Lower leg skin (tissue), 3 donors: Measurements from ENCODE around the gene ITPKC.

ENCODE experiments used
- POLR2A ChIP-seq, 2 donors: fragments of 450-650 bp; IDR thresholded peaks; one replicate each; pipeline ENCODE4 v1.6.1; 2016 to 2017; ENCODE audit warnings: antibody characterized with exemption in 2 of 2, mild to moderate bottlenecking in 1 of 2, moderate library complexity in 1 of 2
- TF ChIP-seq, protein P1 (sequence below), 3 donors: fragments of 450-650 bp; IDR thresholded peaks; one replicate each; pipeline ENCODE4 v1.5.1; 2016; ENCODE audit warnings: antibody characterized with exemption in 3 of 3, mild to moderate bottlenecking in 3 of 3, moderate library complexity in 2 of 3

DNA sequence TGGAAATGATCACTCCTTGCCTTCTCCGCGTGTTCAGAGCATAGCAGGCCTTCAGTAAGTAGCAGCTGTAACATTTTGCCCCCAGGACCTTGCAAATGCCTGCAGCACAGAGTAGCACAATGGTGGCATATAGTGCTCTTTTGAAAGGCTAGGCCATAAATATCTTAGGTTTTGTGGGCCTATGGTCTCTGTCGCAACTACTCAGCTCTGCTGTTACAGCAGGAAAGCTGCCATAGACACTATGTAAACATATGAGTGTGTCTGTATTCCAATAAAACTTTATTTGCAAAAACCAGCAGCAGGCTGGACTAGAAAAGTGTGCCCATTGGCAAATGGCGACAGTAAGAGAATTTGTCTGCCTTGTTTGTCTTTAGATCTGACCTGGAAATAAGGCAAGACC lies 9.4 kb downstream of the ITPKC start:
- TF ChIP-seq, protein P1, sequence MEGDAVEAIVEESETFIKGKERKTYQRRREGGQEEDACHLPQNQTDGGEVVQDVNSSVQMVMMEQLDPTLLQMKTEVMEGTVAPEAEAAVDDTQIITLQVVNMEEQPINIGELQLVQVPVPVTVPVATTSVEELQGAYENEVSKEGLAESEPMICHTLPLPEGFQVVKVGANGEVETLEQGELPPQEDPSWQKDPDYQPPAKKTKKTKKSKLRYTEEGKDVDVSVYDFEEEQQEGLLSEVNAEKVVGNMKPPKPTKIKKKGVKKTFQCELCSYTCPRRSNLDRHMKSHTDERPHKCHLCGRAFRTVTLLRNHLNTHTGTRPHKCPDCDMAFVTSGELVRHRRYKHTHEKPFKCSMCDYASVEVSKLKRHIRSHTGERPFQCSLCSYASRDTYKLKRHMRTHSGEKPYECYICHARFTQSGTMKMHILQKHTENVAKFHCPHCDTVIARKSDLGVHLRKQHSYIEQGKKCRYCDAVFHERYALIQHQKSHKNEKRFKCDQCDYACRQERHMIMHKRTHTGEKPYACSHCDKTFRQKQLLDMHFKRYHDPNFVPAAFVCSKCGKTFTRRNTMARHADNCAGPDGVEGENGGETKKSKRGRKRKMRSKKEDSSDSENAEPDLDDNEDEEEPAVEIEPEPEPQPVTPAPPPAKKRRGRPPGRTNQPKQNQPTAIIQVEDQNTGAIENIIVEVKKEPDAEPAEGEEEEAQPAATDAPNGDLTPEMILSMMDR (IDR thresholded peaks at IDR 0.05): no peak
- no peak for TF ChIP-seq POLR2A (IDR thresholded peaks at IDR 0.05)
